SK-N-SH treated with all-trans-retinoic acid at 6 μM for 48 hours (cell line): ENCODE measurements around the gene PRSS33.

Source experiments
- ATAC-seq: fragments of 200-7000 bp; cut with Tn5 transposase; 3 replicates; pipeline ENCODE4 v1.9.1; 2020; ENCODE audit warnings: mild to moderate bottlenecking, moderate library complexity
- ARNTL ChIP-seq: fragments of 450-650 bp; formaldehyde crosslinking; IDR thresholded peaks from 2 replicates; pipeline ENCODE4 v1.5.0; 2020; ENCODE audit warnings: low read depth, mild to moderate bottlenecking, moderate library complexity, borderline replicate concordance
- BACH2 ChIP-seq: fragments of 250-450 bp; sonication (Bioruptor Pico); IDR thresholded peaks from 2 replicates; pipeline ENCODE4 v1.9.0; 2021; ENCODE audit warnings: mild to moderate bottlenecking, borderline replicate concordance
- CSDC2 ChIP-seq: fragments of 250-450 bp; sonication (Bioruptor Pico); IDR thresholded peaks from 2 replicates; pipeline ENCODE4 v1.5.0; 2020; ENCODE audit warnings: mild to moderate bottlenecking, moderate library complexity
- ESRRG ChIP-seq: fragments of 250-450 bp; sonication (Bioruptor Pico); IDR thresholded peaks from 2 replicates; pipeline ENCODE4 v1.6.1; 2021; ENCODE audit warnings: mild to moderate bottlenecking
- GLIS3 ChIP-seq: fragments of 250-450 bp; sonication (Bioruptor Pico); IDR thresholded peaks from 2 replicates; pipeline ENCODE4 v1.5.0; 2020; ENCODE audit warnings: mild to moderate bottlenecking, moderate library complexity
- ISL1 ChIP-seq: fragments of 250-450 bp; sonication (Bioruptor Pico); IDR thresholded peaks from 2 replicates; pipeline ENCODE4 v2.1.2; 2022; ENCODE audit warnings: mild to moderate bottlenecking, moderate library complexity
- POU6F1 ChIP-seq: fragments of 250-450 bp; sonication (Bioruptor Pico); IDR thresholded peaks from 2 replicates; pipeline ENCODE4 v1.8.0; 2021; ENCODE audit warnings: low read depth, mild to moderate bottlenecking, moderate library complexity, borderline replicate concordance
- PPARA ChIP-seq: fragments of 250-450 bp; sonication (Bioruptor Pico); IDR thresholded peaks from 2 replicates; pipeline ENCODE4 v1.5.0; 2020; ENCODE audit warnings: mild to moderate bottlenecking, borderline replicate concordance
- TCF4 ChIP-seq: fragments of 250-450 bp; sonication (Bioruptor Pico); IDR thresholded peaks from 2 replicates; pipeline ENCODE4 v1.8.0; 2021; ENCODE audit warnings: mild to moderate bottlenecking, moderate library complexity, borderline replicate concordance
- TOX ChIP-seq: fragments of 250-450 bp; sonication (Bioruptor Pico); IDR thresholded peaks from 2 replicates; pipeline ENCODE4 v1.8.0; 2021; ENCODE audit warnings: mild to moderate bottlenecking, moderate library complexity, borderline replicate concordance
- TSHZ2 ChIP-seq: fragments of 250-450 bp; sonication (Bioruptor Pico); IDR thresholded peaks from 2 replicates; pipeline ENCODE4 v1.5.0; 2020; ENCODE audit warnings: mild to moderate bottlenecking, moderate library complexity
- ZC3H10 ChIP-seq: fragments of 250-450 bp; sonication (Bioruptor Pico); IDR thresholded peaks from 2 replicates; pipeline ENCODE4 v1.5.1; 2021; ENCODE audit warnings: mild to moderate bottlenecking, moderate library complexity
- ZNF565 ChIP-seq: fragments of 450-650 bp; formaldehyde crosslinking; conservative IDR thresholded peaks from 2 replicates; pipeline ENCODE4 v1.5.0; 2020; ENCODE audit warnings: low read depth, mild to moderate bottlenecking, moderate library complexity
- ZNF70 ChIP-seq: fragments of 450-650 bp; formaldehyde crosslinking; IDR thresholded peaks from 2 replicates; pipeline ENCODE4 v1.5.0; 2020; ENCODE audit warnings: mild to moderate bottlenecking, moderate library complexity
- ZNF8 ChIP-seq: fragments of 450-650 bp; formaldehyde crosslinking; IDR thresholded peaks from 2 replicates; pipeline ENCODE4 v1.5.0; 2020; ENCODE audit warnings: mild to moderate bottlenecking, moderate library complexity
- TF ChIP-seq, protein P1 (sequence below): fragments of 250-450 bp; sonication (Bioruptor Pico); IDR thresholded peaks from 2 replicates; pipeline ENCODE4 v1.5.1; 2021; ENCODE audit warnings: mild to moderate bottlenecking, moderate library complexity
- TF ChIP-seq, protein P2 (sequence below): fragments of 250-450 bp; sonication (Bioruptor Pico); IDR thresholded peaks from 2 replicates; pipeline ENCODE4 v1.8.0; 2020; ENCODE audit warnings: mild to moderate bottlenecking, moderate library complexity, borderline replicate concordance

The PRSS33 gene

GRCh38 chr16:2799205-2799858 is 12.0 kb upstream of the PRSS33 start:
- no peak for ATAC-seq
- TF ChIP-seq, protein P1, sequence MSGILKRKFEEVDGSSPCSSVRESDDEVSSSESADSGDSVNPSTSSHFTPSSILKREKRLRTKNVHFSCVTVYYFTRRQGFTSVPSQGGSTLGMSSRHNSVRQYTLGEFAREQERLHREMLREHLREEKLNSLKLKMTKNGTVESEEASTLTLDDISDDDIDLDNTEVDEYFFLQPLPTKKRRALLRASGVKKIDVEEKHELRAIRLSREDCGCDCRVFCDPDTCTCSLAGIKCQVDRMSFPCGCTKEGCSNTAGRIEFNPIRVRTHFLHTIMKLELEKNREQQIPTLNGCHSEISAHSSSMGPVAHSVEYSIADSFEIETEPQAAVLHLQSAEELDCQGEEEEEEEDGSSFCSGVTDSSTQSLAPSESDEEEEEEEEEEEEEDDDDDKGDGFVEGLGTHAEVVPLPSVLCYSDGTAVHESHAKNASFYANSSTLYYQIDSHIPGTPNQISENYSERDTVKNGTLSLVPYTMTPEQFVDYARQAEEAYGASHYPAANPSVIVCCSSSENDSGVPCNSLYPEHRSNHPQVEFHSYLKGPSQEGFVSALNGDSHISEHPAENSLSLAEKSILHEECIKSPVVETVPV (CRISPR knock-in tag) = no peak
- TF ChIP-seq ZNF8 (CRISPR knock-in tag) (no peak), TOX (CRISPR knock-in tag) (no peak), BACH2 (CRISPR knock-in tag) (no peak), GLIS3 (no peak), PPARA (CRISPR knock-in tag) (no peak), ESRRG (no peak), TCF4 (CRISPR knock-in tag) (no peak), ARNTL (CRISPR knock-in tag) (no peak), ZNF565 (no peak)
- TF ChIP-seq, protein P2, sequence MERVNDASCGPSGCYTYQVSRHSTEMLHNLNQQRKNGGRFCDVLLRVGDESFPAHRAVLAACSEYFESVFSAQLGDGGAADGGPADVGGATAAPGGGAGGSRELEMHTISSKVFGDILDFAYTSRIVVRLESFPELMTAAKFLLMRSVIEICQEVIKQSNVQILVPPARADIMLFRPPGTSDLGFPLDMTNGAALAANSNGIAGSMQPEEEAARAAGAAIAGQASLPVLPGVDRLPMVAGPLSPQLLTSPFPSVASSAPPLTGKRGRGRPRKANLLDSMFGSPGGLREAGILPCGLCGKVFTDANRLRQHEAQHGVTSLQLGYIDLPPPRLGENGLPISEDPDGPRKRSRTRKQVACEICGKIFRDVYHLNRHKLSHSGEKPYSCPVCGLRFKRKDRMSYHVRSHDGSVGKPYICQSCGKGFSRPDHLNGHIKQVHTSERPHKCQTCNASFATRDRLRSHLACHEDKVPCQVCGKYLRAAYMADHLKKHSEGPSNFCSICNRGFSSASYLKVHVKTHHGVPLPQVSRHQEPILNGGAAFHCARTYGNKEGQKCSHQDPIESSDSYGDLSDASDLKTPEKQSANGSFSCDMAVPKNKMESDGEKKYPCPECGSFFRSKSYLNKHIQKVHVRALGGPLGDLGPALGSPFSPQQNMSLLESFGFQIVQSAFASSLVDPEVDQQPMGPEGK (CRISPR knock-in tag) = no peak

DNA sequence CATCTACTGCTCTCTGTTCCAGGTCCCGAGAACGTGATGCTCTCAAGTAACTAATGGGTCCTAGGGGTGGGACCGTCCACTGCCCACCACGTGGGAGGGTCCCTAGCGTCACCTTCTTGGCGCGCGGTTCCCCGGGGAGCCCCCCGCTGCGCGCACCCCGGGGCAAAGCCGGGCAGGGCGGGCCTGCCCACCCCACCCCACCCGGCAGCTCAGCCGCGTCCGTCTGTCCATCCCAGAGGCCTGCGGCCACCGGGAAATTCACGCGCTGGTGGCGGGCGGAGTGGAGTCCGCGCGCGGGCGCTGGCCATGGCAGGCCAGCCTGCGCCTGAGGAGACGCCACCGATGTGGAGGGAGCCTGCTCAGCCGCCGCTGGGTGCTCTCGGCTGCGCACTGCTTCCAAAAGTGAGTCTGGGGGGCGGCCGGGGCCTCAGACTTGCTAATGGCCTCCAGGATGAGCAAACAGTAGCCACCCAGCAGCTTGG is 11.4 kb upstream of the PRSS33 start:
- ATAC-seq = no peak
- TF ChIP-seq ZC3H10 (CRISPR knock-in tag) (no peak), POU6F1 (CRISPR knock-in tag) (no peak), BACH2 (CRISPR knock-in tag) (no peak)
- TF ChIP-seq, all 23 proteins: peak for 0

GRCh38 chr16:2795395-2796143 is 8.2 kb upstream of the PRSS33 start:
- TF ChIP-seq, protein P1 (CRISPR knock-in tag) = no peak
- no peak for TF ChIP-seq ESRRG
- no peak for TF ChIP-seq TOX (CRISPR knock-in tag)
- TF ChIP-seq, protein P2 (CRISPR knock-in tag) = no peak
- TF ChIP-seq ZNF70 (CRISPR knock-in tag) = no peak
- no peak for ATAC-seq

GRCh38 chr16:2792940-2793339 is 5.6 kb upstream of the PRSS33 start:
- ATAC-seq = no peak
- no peak for TF ChIP-seq CSDC2 (CRISPR knock-in tag)

DNA sequence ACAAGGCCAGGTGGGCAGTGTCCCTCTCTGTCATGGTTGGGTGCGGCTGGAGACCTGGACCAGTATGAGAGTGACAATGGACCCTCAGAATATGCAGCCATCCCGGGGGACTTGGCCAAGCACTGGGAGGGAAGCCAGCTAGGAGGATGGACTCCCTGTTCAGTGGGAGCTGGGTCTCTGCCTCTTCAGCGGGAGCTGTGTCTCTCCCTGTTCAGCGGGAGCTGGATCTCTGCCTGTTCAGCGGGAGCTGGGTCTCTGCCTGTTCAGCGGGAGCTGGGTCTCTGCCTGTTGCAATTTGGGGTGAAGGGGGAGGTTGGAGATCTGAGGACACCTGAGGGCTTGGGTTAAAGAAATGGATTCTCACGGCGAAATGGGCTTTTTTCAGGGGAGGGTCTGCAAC is 3.8 kb upstream of the PRSS33 start:
- TF ChIP-seq TSHZ2 (CRISPR knock-in tag) (no peak), POU6F1 (CRISPR knock-in tag) (no peak), ZNF70 (CRISPR knock-in tag) (no peak), ISL1 (CRISPR knock-in tag) (no peak)
- ATAC-seq = no peak
